Activated naive CD8-positive, alpha-beta T cell treated with anti-CD3 and anti-CD28 coated beads, Interleukin-2, amount 50 U/mL, for 16 hours (primary cell): ENCODE measurements around the gene TRABD2B.

Experiments used
- DNase-seq: peaks from one replicate; pipeline ENCODE4 v3.0.0-alpha.2; 2020; ENCODE audit warnings: low read depth, low spot score

TRABD2B gene

GRCh38 chr1:47881505-47882442 is 115.4 kb downstream of the TRABD2B start:
- no peak for DNase-seq

- DNase-seq = no peak
Measured at GRCh38 chr1:47876587-47876963, 120.6 kb downstream of the TRABD2B start.

- no peak for DNase-seq
Measured at GRCh38 chr1:47875831-47876586, 121.2 kb downstream of the TRABD2B start.

GRCh38 chr1:47875036-47875435 is 122.1 kb downstream of the TRABD2B start:
- DNase-seq = no peak

- DNase-seq = no peak
Measured at GRCh38 chr1:47873337-47873736, 123.8 kb downstream of the TRABD2B start.

- DNase-seq = no peak
Measured at GRCh38 chr1:47872886-47873285, 124.3 kb downstream of the TRABD2B start.

GRCh38 chr1:47871799-47872353 is 125.3 kb downstream of the TRABD2B start:
- DNase-seq = no peak

- DNase-seq = no peak
Measured at GRCh38 chr1:47870946-47871676, 126.1 kb downstream of the TRABD2B start.

- no peak for DNase-seq
Measured at GRCh38 chr1:47870480-47870879, 126.7 kb downstream of the TRABD2B start.

- DNase-seq = no peak
Measured at GRCh38 chr1:47868348-47868676, 128.9 kb downstream of the TRABD2B start.

- DNase-seq = no peak
Measured at GRCh38 chr1:47867438-47868347, 129.5 kb downstream of the TRABD2B start.

GRCh38 chr1:47866601-47867437 is 130.4 kb downstream of the TRABD2B start:
- DNase-seq = no peak

GRCh38 chr1:47865881-47866535 is 131.2 kb downstream of the TRABD2B start:
- no peak for DNase-seq

- DNase-seq = no peak
Measured at GRCh38 chr1:47859092-47859743, 138.0 kb downstream of the TRABD2B start.

GRCh38 chr1:47856996-47857395 is 140.2 kb downstream of the TRABD2B start:
- DNase-seq = no peak

GRCh38 chr1:47855230-47855629 is 142.0 kb downstream of the TRABD2B start:
- no peak for DNase-seq

- DNase-seq = no peak
Measured at GRCh38 chr1:47854552-47855144, 142.5 kb downstream of the TRABD2B start.

GRCh38 chr1:47853852-47854251 is 143.3 kb downstream of the TRABD2B start:
- DNase-seq = no peak
